Subcutaneous preadipocyte (primary cell): ENCODE measurements around the gene PMIS2. TPM values are rescaled to one million over a fixed set of nuclear protein-coding genes. Genes with fewer than 3 reads are reported as not detected.

Experiments used
- total RNA-seq: library from RNA; depleted of rRNA; stranded (reverse); fragments of >200 nt; gene quantifications from 2 replicates; pipeline ENCODE4 v1.2.3, GENCODE V29; 2012

Gene PMIS2
- not detected in 2 replicates for total RNA-seq

GRCh38 chr19:35585848-35586247 lies at the start of gene PMIS2:
PMIS2 (plus strand) TSS chr19:35586173; CDS start chr19:35586260, 87 bp downstream.

GRCh38 chr19:35545001-35545854 lies 40.7 kb upstream of the PMIS2 start, which contains the start of gene TMEM147:
TMEM147 (plus strand) TSS chr19:35545626; CDS start chr19:35545740, 114 bp downstream.

GRCh38 chr19:35563207-35563829 lies 22.7 kb upstream of the PMIS2 start, which contains the start of gene ATP4A:
ATP4A (minus strand) TSS chr19:35563658; CDS start chr19:35563629, 29 bp downstream.

GRCh38 chr19:35612559-35613321 lies 26.8 kb downstream of the PMIS2 start, which contains the start of gene HAUS5:
HAUS5 (plus strand) TSS chr19:35612735; CDS start chr19:35612795, 60 bp downstream.

GRCh38 chr19:35628565-35629331 lies 42.8 kb downstream of the PMIS2 start, which contains the start of gene RBM42:
RBM42 (plus strand) TSS chr19:35629036; CDS start chr19:35629154, 118 bp downstream.

Other genes with a start within 250 kb of the PMIS2 start
- not detected in 2 replicates for gene FFAR1, start 238.3 kb upstream of the PMIS2 start, total RNA-seq
- gene FFAR3, start 227.7 kb upstream of the PMIS2 start, total RNA-seq: not detected in 2 replicates
- not detected in 2 replicates for gene GPR42, start 215.1 kb upstream of the PMIS2 start, total RNA-seq
- not detected in 2 replicates for gene FFAR2, start 137.9 kb upstream of the PMIS2 start, total RNA-seq
- not detected in 2 replicates for gene KRTDAP, start 95.7 kb upstream of the PMIS2 start, total RNA-seq
- 8.2 and 23.1 TPM in 2 replicates for gene DMKN, start 72.5 kb upstream of the PMIS2 start, total RNA-seq
- 4.3 and 13.6 TPM in 2 replicates for gene SBSN, start 57.9 kb upstream of the PMIS2 start, total RNA-seq
- under 0.01 TPM in 1 of 2 replicates, not detected in the other for gene GAPDHS, start 52.7 kb upstream of the PMIS2 start, total RNA-seq
- gene TMEM147, start 40.5 kb upstream of the PMIS2 start, total RNA-seq: 85.2 and 116 TPM in 2 replicates
- not detected in 2 replicates for gene ATP4A, start 22.5 kb upstream of the PMIS2 start, total RNA-seq
- gene HAUS5, start 26.6 kb downstream of the PMIS2 start, total RNA-seq: 6.6 and 12.5 TPM in 2 replicates
- gene RBM42, start 42.9 kb downstream of the PMIS2 start, total RNA-seq: 42.0 and 43.0 TPM in 2 replicates
- gene ETV2, start 55.6 kb downstream of the PMIS2 start, total RNA-seq: 0.37 and 0.39 TPM in 2 replicates
- 156 and 265 TPM in 2 replicates for gene COX6B1, start 62.1 kb downstream of the PMIS2 start, total RNA-seq
- gene UPK1A, start 80.3 kb downstream of the PMIS2 start, total RNA-seq: not detected in 2 replicates
- gene ZBTB32, start 118.4 kb downstream of the PMIS2 start, total RNA-seq: not detected in 2 replicates
- 7.3 and 7.8 TPM in 2 replicates for gene KMT2B, start 131.8 kb downstream of the PMIS2 start, total RNA-seq
- 1.6 and 2.9 TPM in 2 replicates for gene IGFLR1, start 156.3 kb downstream of the PMIS2 start, total RNA-seq
- 4.5 and 5.5 TPM in 2 replicates for gene U2AF1L4, start 159.2 kb downstream of the PMIS2 start, total RNA-seq
- 12.5 and 14.7 TPM in 2 replicates for gene PSENEN, start 159.5 kb downstream of the PMIS2 start, total RNA-seq
- 14.3 and 16.2 TPM in 2 replicates for gene LIN37, start 162.4 kb downstream of the PMIS2 start, total RNA-seq
- 21.3 and 48.9 TPM in 2 replicates for gene HSPB6, start 170.9 kb downstream of the PMIS2 start, total RNA-seq
- gene PROSER3, start 172.0 kb downstream of the PMIS2 start, total RNA-seq: 7.7 and 12.7 TPM in 2 replicates
- gene ARHGAP33, start 189.4 kb downstream of the PMIS2 start, total RNA-seq: 5.9 and 6.3 TPM in 2 replicates
- gene PRODH2, start 226.7 kb downstream of the PMIS2 start, total RNA-seq: not detected in 2 replicates